Choroid plexus epithelial cell (primary cell): Measurements from ENCODE around the gene MINDY4B.

ENCODE experiments used
- DNase-seq: peaks from one replicate; pipeline ENCODE4 v3.0.0-alpha.2; 2010; ENCODE audit warnings: low read depth
- H3K4me3 ChIP-seq: 2 replicates; pipeline ENCODE4 v1.5.1; 2011; ENCODE audit warnings: low read depth, mild to moderate bottlenecking, control low read depth, low read length, moderate library complexity
- CTCF ChIP-seq: conservative IDR thresholded peaks from 2 replicates; pipeline ENCODE4 v1.5.1; 2011; ENCODE audit warnings: low read depth, mild to moderate bottlenecking, control low read depth, inconsistent platforms, low read length, moderate library complexity

The MINDY4B gene

GRCh38 chr3:150830094-150830681, 75.1 kb downstream of the MINDY4B start:
- DNase-seq, result peak; percentile 8
- no peak overlapping the region for H3K4me3 ChIP-seq
- TF ChIP-seq CTCF, result peak; percentile 36

GRCh38 chr3:150829408-150829807, 75.8 kb downstream of the MINDY4B start:
- H3K4me3 ChIP-seq, result no peak overlapping the region
- DNase-seq, result no peak
- TF ChIP-seq CTCF, result no peak

GRCh38 chr3:150828997-150829396, 76.2 kb downstream of the MINDY4B start:
- DNase-seq, result no peak
- no peak for TF ChIP-seq CTCF
- no peak overlapping the region for H3K4me3 ChIP-seq

GRCh38 chr3:150828261-150828660, 77.0 kb downstream of the MINDY4B start:
- no peak for TF ChIP-seq CTCF
- no peak overlapping the region for H3K4me3 ChIP-seq
- no peak for DNase-seq

- no peak for DNase-seq
- no peak overlapping the region for H3K4me3 ChIP-seq
- no peak for TF ChIP-seq CTCF
Measured at GRCh38 chr3:150826466-150827282, 78.6 kb downstream of the MINDY4B start.

GRCh38 chr3:150825916-150826377, 79.3 kb downstream of the MINDY4B start:
- TF ChIP-seq CTCF, result no peak
- no peak for DNase-seq
- no peak overlapping the region for H3K4me3 ChIP-seq
